Mesenchymal stem cell (in vitro differentiated cells and primary cell): ENCODE results near the gene TNFRSF11A.

Source experiments
- DNase-seq: peaks from one replicate; pipeline ENCODE4 v3.0.0-alpha.2; 2013
- H2AFZ ChIP-seq: one replicate; pipeline ENCODE4 v1.6.1; 2013; ENCODE audit warnings: low read depth, mild to moderate bottlenecking, control low read depth, inconsistent platforms, low read length, moderate library complexity
- H2AK5ac ChIP-seq: 2 replicates; pipeline ENCODE4 v1.6.1; 2013; ENCODE audit warnings: low read length, moderate library complexity, mild to moderate bottlenecking, inconsistent platforms; ENCODE audit not compliant: severe bottlenecking
- H2BK120ac ChIP-seq: one replicate; pipeline ENCODE4 v1.6.1; 2013; ENCODE audit warnings: low read depth, mild to moderate bottlenecking, inconsistent platforms, low read length, moderate library complexity
- H2BK12ac ChIP-seq, 2 experiments: one replicate each; pipeline ENCODE4 v1.6.1; 2013; ENCODE audit warnings: inconsistent platforms in 2 of 2, low read length in 2 of 2, mild to moderate bottlenecking in 2 of 2, moderate library complexity in 2 of 2, control low read depth in 1 of 2
- H2BK15ac ChIP-seq: one replicate; pipeline ENCODE4 v1.6.1; 2013; ENCODE audit warnings: mild to moderate bottlenecking, low read depth, inconsistent platforms; ENCODE audit not compliant: poor library complexity, severe bottlenecking
- H2BK5ac ChIP-seq: 2 replicates; pipeline ENCODE4 v1.6.1; 2013; ENCODE audit warnings: low read depth, mild to moderate bottlenecking, low read length, control low read depth, inconsistent platforms; ENCODE audit not compliant: poor library complexity, severe bottlenecking
- H3K14ac ChIP-seq, 2 experiments: one replicate each; pipeline ENCODE4 v1.6.1; 2013; ENCODE audit warnings: inconsistent platforms in 2 of 2, low read length in 2 of 2, control low read depth in 1 of 2, mild to moderate bottlenecking in 1 of 2, moderate library complexity in 1 of 2
- H3K18ac ChIP-seq, 2 experiments: one replicate each; pipeline ENCODE4 v1.6.1; 2013; ENCODE audit warnings: inconsistent platforms in 2 of 2, low read length in 2 of 2, control low read depth in 1 of 2, low read depth in 1 of 2, mild to moderate bottlenecking in 1 of 2
- H3K23ac ChIP-seq, 2 experiments: one replicate each; pipeline ENCODE4 v1.6.1; 2013; ENCODE audit warnings: inconsistent platforms in 2 of 2, low read length in 2 of 2, mild to moderate bottlenecking in 2 of 2, moderate library complexity in 2 of 2, control low read depth in 1 of 2
- H3K27ac ChIP-seq: 2 replicates; pipeline ENCODE4 v1.5.1; 2013; ENCODE audit warnings: mild to moderate bottlenecking, moderate library complexity, low read length, control low read depth, inconsistent platforms; ENCODE audit not compliant: poor library complexity, severe bottlenecking
- H3K27me3 ChIP-seq, 2 experiments: 2 replicates each; pipeline versions ENCODE4 v1.6.1 to v1.7.0; 2013; ENCODE audit warnings: low read length in 2 of 2, mild to moderate bottlenecking in 2 of 2, moderate library complexity in 2 of 2, control low read depth in 1 of 2, inconsistent platforms in 1 of 2; ENCODE audit not compliant: control insufficient read depth in 1 of 2, insufficient read depth in 1 of 2
- H3K36me3 ChIP-seq, 2 experiments: 2 replicates each; pipeline versions ENCODE4 v1.6.1 to v1.7.0; 2013; ENCODE audit warnings: low read length in 2 of 2, control low read depth in 1 of 2, inconsistent platforms in 1 of 2, low read depth in 1 of 2, mild to moderate bottlenecking in 1 of 2; ENCODE audit not compliant: insufficient read depth in 2 of 2, control insufficient read depth in 1 of 2
- H3K4ac ChIP-seq, 2 experiments: one replicate each; pipeline ENCODE4 v1.6.1; 2013; ENCODE audit warnings: inconsistent platforms in 2 of 2, low read length in 2 of 2, mild to moderate bottlenecking in 2 of 2, moderate library complexity in 2 of 2, control low read depth in 1 of 2, low read depth in 1 of 2
- H3K4me1 ChIP-seq: 2 replicates; pipeline ENCODE4 v1.6.1; 2013; ENCODE audit warnings: low read depth, low read length, control low read depth; ENCODE audit not compliant: control insufficient read depth, insufficient read depth
- H3K4me2 ChIP-seq: 2 replicates; pipeline ENCODE4 v1.6.1; 2013; ENCODE audit warnings: low read length, mild to moderate bottlenecking, inconsistent platforms; ENCODE audit not compliant: poor library complexity, severe bottlenecking
- H3K4me3 ChIP-seq, 2 experiments: 2 replicates each; pipeline versions ENCODE4 v1.5.1 to v1.7.0; 2013; ENCODE audit warnings: low read length in 2 of 2, mild to moderate bottlenecking in 2 of 2, control low read depth in 1 of 2, low read depth in 1 of 2; ENCODE audit not compliant: insufficient read depth in 1 of 2
- H3K79me1 ChIP-seq: replicated peaks from 2 replicates; pipeline ENCODE4 v1.6.1; 2013; ENCODE audit warnings: mild to moderate bottlenecking, control low read depth, low read length, inconsistent platforms; ENCODE audit not compliant: poor library complexity, severe bottlenecking
- H3K9ac ChIP-seq: 2 replicates; pipeline ENCODE4 v1.7.0; 2013; ENCODE audit warnings: mild to moderate bottlenecking, low read length, moderate library complexity
- H3K9me3 ChIP-seq: 2 replicates; pipeline ENCODE4 v1.7.0; 2013; ENCODE audit warnings: mild to moderate bottlenecking, low read length; ENCODE audit not compliant: control insufficient read depth
- H4K8ac ChIP-seq: one replicate; pipeline ENCODE4 v1.6.1; 2013; ENCODE audit warnings: inconsistent platforms, mild to moderate bottlenecking, low read length, moderate library complexity
- H4K91ac ChIP-seq: one replicate; pipeline ENCODE4 v1.6.1; 2013; ENCODE audit warnings: mild to moderate bottlenecking, low read length, inconsistent platforms
- WGBS: methylation state at CpG from one replicate; pipeline ENCODE4 v1.1.7; 2013; ENCODE audit warnings: mixed read lengths; 5-methylcytosine and 5-hydroxymethylcytosine counted together

The TNFRSF11A gene

GRCh38 chr18:62318228-62319180 is 6.6 kb upstream of the TNFRSF11A start:
- Histone ChIP-seq H3K18ac (no peak overlapping the region), H3K4me3 (no peak overlapping the region), H2BK5ac (no peak overlapping the region), H3K4me2 (no peak overlapping the region), H2BK15ac (no peak overlapping the region), H3K23ac (no peak overlapping the region), H2BK12ac (no peak overlapping the region), H2BK120ac (no peak overlapping the region), H3K4me1 (no peaks in the 10 kb centered on the region), H4K8ac (no peak overlapping the region), H3K9me3 (no peaks in the 10 kb centered on the region), H3K27ac (no peak overlapping the region), H2AFZ (no peak overlapping the region), H2AK5ac (no peak overlapping the region), H3K14ac (no peak overlapping the region), H3K36me3 (no peaks in the 10 kb centered on the region), H3K4ac (no peak overlapping the region), H3K9ac (no peak overlapping the region), H4K91ac (no peak overlapping the region), H3K79me1 (no peaks in the 10 kb centered on the region), H3K27me3 (peaks cover 14% of the 10 kb centered on the region in 2 experiments)
- WGBS, result 96% methylated on average over 2 of the region's 4 CpGs
- no peak for DNase-seq

- H3K23ac ChIP-seq, result no peak overlapping the region
- H3K36me3 ChIP-seq, result no peaks in the 10 kb centered on the region
- H3K27ac ChIP-seq, result no peak overlapping the region
- no peak overlapping the region for H3K9ac ChIP-seq
- H2BK12ac ChIP-seq, result no peak overlapping the region
- H2BK5ac ChIP-seq, result no peak overlapping the region
- H4K91ac ChIP-seq, result no peak overlapping the region
- no peaks in the 10 kb centered on the region for H3K9me3 ChIP-seq
- no peaks in the 10 kb centered on the region for H3K79me1 ChIP-seq
- peaks cover 37% of the 10 kb centered on the region in 2 experiments for H3K27me3 ChIP-seq
- H3K4me3 ChIP-seq, result no peak overlapping the region
- DNase-seq, result no peak
- H2BK15ac ChIP-seq, result no peak overlapping the region
- no peak overlapping the region for H3K14ac ChIP-seq
- H3K4me2 ChIP-seq, result no peak overlapping the region
- H3K18ac ChIP-seq, result no peak overlapping the region
- peaks cover 16% of the 10 kb centered on the region for H3K4me1 ChIP-seq
- no peak overlapping the region for H2BK120ac ChIP-seq
- H2AK5ac ChIP-seq, result no peak overlapping the region
- WGBS, result 92% methylated on average over 2 of the region's 3 CpGs
- H3K4ac ChIP-seq, result no peak overlapping the region
- no peak overlapping the region for H2AFZ ChIP-seq
- no peak overlapping the region for H4K8ac ChIP-seq
Observed at GRCh38 chr18:62321201-62321600, 3.9 kb upstream of the TNFRSF11A start.

- no peak overlapping the region for H3K27ac ChIP-seq
- 45% methylated on average over 2 of the region's 6 CpGs for WGBS
- no peak for DNase-seq
Observed at GRCh38 chr18:62323483-62324180, 1.5 kb upstream of the TNFRSF11A start.

GRCh38 chr18:62324181-62324828 is 805 bp upstream of the TNFRSF11A start:
- Histone ChIP-seq H2BK15ac (no peak overlapping the region), H2BK120ac (no peak overlapping the region), H3K4me3 (no peak overlapping the region), H3K27me3 (peaks cover 59 to 68% of the 10 kb centered on the region in 2 experiments), H3K9ac (no peak overlapping the region), H2AFZ (no peak overlapping the region), H4K8ac (no peak overlapping the region), H2BK12ac (no peak overlapping the region), H3K79me1 (no peaks in the 10 kb centered on the region), H4K91ac (no peak overlapping the region), H2BK5ac (no peak overlapping the region), H2AK5ac (no peak overlapping the region), H3K14ac (no peak overlapping the region), H3K9me3 (no peaks in the 10 kb centered on the region), H3K4ac (no peak overlapping the region), H3K27ac (no peak overlapping the region), H3K23ac (no peak overlapping the region), H3K36me3 (no peaks in the 10 kb centered on the region), H3K4me1 (peaks cover 19% of the 10 kb centered on the region), H3K4me2 (no peak overlapping the region), H3K18ac (no peak overlapping the region)
- no peak for DNase-seq
- WGBS, result 52% methylated on average over 12 of the region's 12 CpGs

More at GRCh38 chr18:62323483-62324180, 1.5 kb upstream of the TNFRSF11A start:
- Histone ChIP-seq H3K18ac (no peak overlapping the region), H3K36me3 (no peaks in the 10 kb centered on the region), H3K14ac (no peak overlapping the region), H3K9me3 (no peaks in the 10 kb centered on the region), H3K4me2 (no peak overlapping the region), H3K4me3 (no peak overlapping the region), H3K9ac (no peak overlapping the region), H2BK12ac (no peak overlapping the region), H3K4ac (no peak overlapping the region), H4K8ac (no peak overlapping the region), H2AK5ac (no peak overlapping the region), H2AFZ (no peak overlapping the region), H3K4me1 (peaks cover 16% of the 10 kb centered on the region), H2BK15ac (no peak overlapping the region), H3K23ac (no peak overlapping the region), H3K27me3 (peaks cover 59 to 61% of the 10 kb centered on the region in 2 experiments), H2BK120ac (no peak overlapping the region), H4K91ac (no peak overlapping the region), H2BK5ac (no peak overlapping the region), H3K79me1 (no peaks in the 10 kb centered on the region)
